Activated T-cell treated with anti-CD3 and anti-CD28 coated beads, Interleukin-2, amount 50 U/mL, for 72 hours (primary cell): ENCODE data around the gene DCPS. TPM values are rescaled to one million over a fixed set of nuclear protein-coding genes. Genes with fewer than 3 reads are reported as not detected.

Experiments used
- ATAC-seq, 2 donors: fragments of 150-1000 bp; cut with Tn5 transposase; replicated peaks in 1 of 2; 2 replicates each; pipeline ENCODE4 v1.10.0; 2021; ENCODE audit warnings: moderate library complexity in 2 of 2, mild to moderate bottlenecking in 1 of 2
- DNase-seq, 2 donors: peaks; one replicate each; pipeline ENCODE4 v3.0.0; 2021 to 2022; ENCODE audit warnings: mixed read lengths in 1 of 2
- H3K27ac Mint-ChIP-seq: one replicate; pipeline ENCODE4 v1.8.0; 2022; ENCODE audit warnings: mild to moderate bottlenecking, moderate library complexity, mixed read lengths
- H3K27me3 Mint-ChIP-seq: one replicate; pipeline ENCODE4 v1.8.0; 2022; ENCODE audit warnings: low read depth, mixed read lengths
- H3K36me3 Mint-ChIP-seq, 2 donors: one replicate each; pipeline ENCODE4 v1.8.0; 2022; ENCODE audit warnings: mixed read lengths in 2 of 2, mild to moderate bottlenecking in 1 of 2; ENCODE audit not compliant: insufficient read depth in 2 of 2
- H3K4me1 Mint-ChIP-seq: one replicate; pipeline ENCODE4 v1.8.0; 2022; ENCODE audit warnings: low read depth, mixed read lengths
- H3K4me3 Mint-ChIP-seq, 2 donors: one replicate each; pipeline ENCODE4 v1.8.0; 2022; ENCODE audit warnings: mild to moderate bottlenecking in 2 of 2, mixed read lengths in 2 of 2, moderate library complexity in 2 of 2
- H3K9me3 Mint-ChIP-seq, 2 donors: one replicate each; pipeline ENCODE4 v1.8.0; 2022; ENCODE audit warnings: mixed read lengths in 2 of 2
- total RNA-seq, 2 donors: library from RNA; stranded (reverse); gene quantifications; one replicate each; pipeline ENCODE4 v1.2.3, GENCODE V29; 2022

Gene DCPS
- total RNA-seq, 2 donors from 2014 or later, result 33.9 to 37.7 TPM

DNA sequence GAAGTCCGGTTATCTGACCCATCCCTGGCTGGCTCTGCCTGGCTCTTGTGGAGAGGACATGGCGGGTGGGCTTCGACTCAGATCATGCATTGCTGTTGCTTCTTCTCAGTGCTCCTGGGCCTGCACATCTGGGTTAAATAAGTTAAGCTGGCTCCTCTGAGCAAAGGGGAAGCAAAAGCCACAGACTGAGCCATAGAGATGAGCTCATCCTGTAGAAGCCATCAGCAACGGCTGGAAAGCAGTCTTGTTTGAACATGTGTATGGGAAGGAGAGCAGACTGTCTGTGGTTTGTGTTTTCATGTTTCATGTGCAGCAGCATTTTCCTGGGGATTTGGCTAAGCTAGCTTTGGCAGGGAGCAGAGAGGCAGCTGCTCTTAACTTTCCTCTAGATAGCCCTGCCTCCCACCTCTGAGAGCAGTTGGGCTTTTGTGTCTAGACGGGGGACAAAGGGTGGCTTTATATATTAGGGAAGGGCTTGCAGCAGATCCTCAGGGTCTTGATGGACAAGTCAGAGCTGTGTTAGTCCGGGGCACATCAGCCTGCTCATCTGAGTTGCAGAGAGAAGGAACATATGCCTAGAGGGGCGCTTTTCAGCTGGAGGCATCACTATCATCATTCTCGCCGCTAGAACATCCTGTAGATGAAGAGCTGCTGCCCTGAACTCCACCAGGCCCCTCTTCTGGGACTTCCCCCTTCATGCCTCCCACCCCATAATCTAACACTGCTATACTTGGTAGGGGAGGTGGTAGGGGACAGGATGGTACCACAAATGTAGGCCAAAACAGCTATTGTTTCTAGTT, 14.9 kb downstream of the DCPS start:
- peak overlapping the region; percentile 71 to 76 for H3K4me3 Mint-ChIP-seq
- ATAC-seq (peak; percentile 85 to 86), DNase-seq (peak; percentile 36 to 43)
- H3K36me3 Mint-ChIP-seq, result peaks cover 8 to 18% of the 10 kb centered on the region in 2 donors
- H3K4me1 Mint-ChIP-seq, result peaks cover 29% of the 10 kb centered on the region
- H3K9me3 Mint-ChIP-seq, result no peaks in the 10 kb centered on the region
- peak overlapping the region; percentile 69 for H3K27ac Mint-ChIP-seq
- H3K27me3 Mint-ChIP-seq, result no peaks in the 10 kb centered on the region

DNA sequence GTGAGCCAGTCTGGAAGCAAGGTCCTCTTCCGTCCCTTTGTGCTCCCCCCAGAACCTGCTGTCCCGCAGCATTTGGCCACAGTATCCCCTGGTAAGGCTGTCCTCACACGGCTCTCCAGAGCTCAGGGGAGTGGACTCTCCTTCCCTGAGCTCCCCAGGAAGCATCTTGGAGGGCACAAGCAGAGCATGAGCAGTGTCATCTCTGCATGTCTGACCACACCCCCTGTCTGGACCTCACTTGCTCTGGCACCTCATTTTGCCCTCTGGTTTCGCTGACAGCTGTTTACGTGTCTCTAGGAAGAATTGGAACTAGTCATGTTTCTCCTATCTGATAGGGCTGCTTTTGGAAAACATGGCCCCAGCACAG, 15.5 kb downstream of the DCPS start:
- Mint-ChIP-seq H3K4me1 (peaks cover 29% of the 10 kb centered on the region), H3K4me3 (peak overlapping the region in 1 of 2 donors; percentile 8), H3K27ac (no peak overlapping the region), H3K36me3 (peaks cover 6 to 13% of the 10 kb centered on the region in 2 donors), H3K9me3 (no peaks in the 10 kb centered on the region), H3K27me3 (no peaks in the 10 kb centered on the region)
- ATAC-seq, result no peak
- no peak for DNase-seq

DNA sequence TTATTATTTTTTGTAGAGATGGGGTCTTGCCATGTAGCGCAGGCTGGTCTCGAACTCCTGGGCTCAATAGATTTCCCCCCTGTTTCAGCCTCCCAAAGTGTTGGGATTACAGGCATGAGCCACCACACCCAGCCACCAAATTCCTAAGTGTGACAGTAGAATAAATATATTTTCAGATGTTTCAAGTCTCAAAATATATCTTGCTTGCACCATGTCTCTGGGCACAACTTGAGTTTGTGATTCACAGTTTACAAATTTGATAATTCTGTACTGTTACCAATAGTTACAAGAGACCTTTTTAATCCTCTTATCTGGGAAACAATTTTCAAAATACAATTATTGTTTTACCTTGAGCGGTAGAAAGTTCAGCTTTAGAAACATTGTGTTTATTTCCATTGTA, 19.1 kb downstream of the DCPS start:
- ATAC-seq (no peak), DNase-seq (no peak)
- Mint-ChIP-seq H3K27me3 (no peaks in the 10 kb centered on the region), H3K27ac (no peak overlapping the region), H3K9me3 (no peaks in the 10 kb centered on the region), H3K36me3 (no peaks in the 10 kb centered on the region), H3K4me3 (no peak overlapping the region), H3K4me1 (peaks cover 22% of the 10 kb centered on the region)

DNA sequence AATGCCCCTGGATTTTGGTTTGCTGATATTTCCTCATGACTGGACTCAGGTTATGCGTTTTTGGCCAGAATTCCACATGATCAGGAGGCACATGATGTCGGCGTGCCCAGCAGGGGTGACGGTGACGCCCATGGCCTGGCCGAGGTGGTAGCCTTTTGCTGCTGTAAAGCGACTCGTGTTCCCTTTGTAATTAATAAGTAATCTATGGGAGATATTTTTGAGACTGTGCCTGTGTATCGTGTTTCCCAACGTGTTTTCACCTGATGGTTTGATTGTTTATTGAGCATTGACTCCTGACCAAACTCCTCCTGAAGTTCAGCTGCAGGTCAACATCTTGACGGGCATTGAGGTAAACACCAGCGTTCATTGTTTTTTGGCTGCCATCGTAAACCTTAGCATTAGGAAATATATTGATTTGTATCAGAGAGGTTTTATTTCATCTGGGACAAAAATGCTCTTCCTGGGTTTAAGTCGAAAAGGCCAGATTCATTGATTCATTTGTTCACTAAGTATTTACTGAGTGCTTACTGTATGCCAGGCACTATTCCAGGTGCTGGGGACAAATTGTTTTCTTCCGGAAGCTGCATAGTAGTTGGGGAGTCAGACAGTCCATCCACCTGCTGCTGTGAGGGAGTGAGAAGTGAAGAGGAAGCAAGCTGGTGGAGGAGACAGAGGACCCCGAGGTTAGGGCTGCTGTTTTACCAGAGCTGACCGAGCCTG, 23.6 kb downstream of the DCPS start:
- H3K27ac Mint-ChIP-seq, result peak overlapping the region; percentile 75
- H3K4me3 Mint-ChIP-seq, result no peak overlapping the region
- H3K4me1 Mint-ChIP-seq, result peaks cover 23% of the 10 kb centered on the region
- no peaks in the 10 kb centered on the region for H3K9me3 Mint-ChIP-seq
- H3K36me3 Mint-ChIP-seq, result no peaks in the 10 kb centered on the region
- DNase-seq (no peak), ATAC-seq (no peak)
- H3K27me3 Mint-ChIP-seq, result no peaks in the 10 kb centered on the region

DNA sequence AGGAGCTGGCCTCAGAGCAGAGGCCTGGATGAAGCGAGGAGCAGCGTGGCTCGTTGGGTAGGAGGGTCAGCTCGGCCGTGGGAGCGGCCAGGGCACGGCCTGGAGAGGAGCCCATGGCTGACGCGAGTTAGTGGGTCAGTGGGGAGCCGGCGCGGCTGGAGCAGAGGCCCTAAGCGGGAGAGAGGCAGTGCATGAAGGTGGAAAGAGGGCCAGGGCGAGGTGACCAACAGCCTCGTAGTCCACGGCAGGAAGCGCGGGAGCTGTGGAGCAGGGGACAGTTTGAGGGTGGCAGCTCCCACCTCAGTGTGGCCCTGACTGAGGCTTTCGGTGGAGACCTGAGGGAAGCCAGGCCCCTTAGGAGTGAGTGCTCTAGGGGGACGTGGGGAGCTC, 24.1 kb downstream of the DCPS start:
- Mint-ChIP-seq H3K36me3 (no peaks in the 10 kb centered on the region), H3K4me1 (peaks cover 29% of the 10 kb centered on the region), H3K4me3 (peak overlapping the region in 1 of 2 donors; percentile 10), H3K27me3 (no peaks in the 10 kb centered on the region), H3K9me3 (no peaks in the 10 kb centered on the region), H3K27ac (no peak overlapping the region)
- ATAC-seq (no peak), DNase-seq (no peak)

DNA sequence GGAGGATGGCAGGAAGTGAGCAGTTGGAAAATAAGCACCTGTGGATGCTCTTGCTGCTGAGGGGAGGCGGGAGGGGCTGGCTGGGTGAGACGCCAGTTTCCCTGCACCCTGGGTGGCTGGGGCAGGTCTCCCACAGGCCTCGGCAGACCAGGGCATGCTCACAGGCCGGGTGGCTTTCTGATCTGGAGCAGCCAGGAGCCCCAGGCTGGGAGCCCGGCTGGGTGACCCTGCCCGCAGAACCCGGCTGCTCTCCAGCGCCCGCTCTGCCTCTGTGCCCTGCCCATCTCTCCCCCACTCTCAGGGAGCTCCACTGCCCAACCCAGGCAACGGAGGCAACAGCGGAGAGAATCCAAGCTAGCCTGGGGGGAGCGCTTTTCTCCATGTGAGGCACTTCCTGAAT, 24.6 kb downstream of the DCPS start:
- H3K27ac Mint-ChIP-seq, result no peak overlapping the region
- H3K9me3 Mint-ChIP-seq, result no peaks in the 10 kb centered on the region
- no peak overlapping the region for H3K4me3 Mint-ChIP-seq
- no peaks in the 10 kb centered on the region for H3K27me3 Mint-ChIP-seq
- peaks cover 33% of the 10 kb centered on the region for H3K4me1 Mint-ChIP-seq
- no peaks in the 10 kb centered on the region for H3K36me3 Mint-ChIP-seq
- no peak for ATAC-seq
- no peak for DNase-seq

DNA sequence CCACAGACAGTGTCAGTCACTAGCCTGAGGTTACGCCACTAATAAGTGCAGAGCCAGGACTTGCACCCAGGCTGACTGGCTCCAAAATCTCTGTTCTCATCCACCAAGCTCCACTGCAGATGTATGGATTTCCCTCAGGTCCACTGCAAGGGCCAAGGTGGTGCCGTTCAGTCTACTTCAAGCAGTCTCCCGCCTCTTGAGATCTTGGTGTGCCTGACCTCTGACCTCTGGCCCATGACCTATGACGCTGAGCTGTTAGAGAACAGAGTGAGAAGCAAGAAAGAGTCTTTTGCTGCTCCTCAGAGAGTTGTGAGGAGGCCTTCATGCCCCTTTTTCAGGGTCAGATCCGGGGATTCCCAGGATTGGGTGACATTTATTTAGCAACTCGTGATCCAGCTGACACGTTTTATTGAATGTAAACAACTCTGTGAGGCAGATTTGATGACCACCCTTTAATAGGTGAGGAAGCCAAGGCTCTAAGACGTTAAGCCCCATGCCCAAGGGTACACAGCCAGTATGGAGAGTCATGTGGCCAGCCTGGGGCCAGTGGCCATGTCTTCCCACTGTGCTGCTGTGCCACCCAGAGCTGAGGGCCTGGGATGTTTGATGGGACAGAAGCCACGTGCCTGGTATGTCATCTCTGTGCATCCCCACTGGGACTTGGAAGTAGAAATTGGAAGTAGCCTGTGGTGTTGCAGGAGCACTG, 25.2 kb downstream of the DCPS start:
- Mint-ChIP-seq H3K4me1 (peaks cover 34% of the 10 kb centered on the region), H3K9me3 (no peaks in the 10 kb centered on the region), H3K27me3 (no peaks in the 10 kb centered on the region), H3K4me3 (no peak overlapping the region), H3K36me3 (peaks cover 0 to 3% of the 10 kb centered on the region in 2 donors), H3K27ac (peak overlapping the region; percentile 64)
- ATAC-seq (no peak), DNase-seq (no peak)

DNA sequence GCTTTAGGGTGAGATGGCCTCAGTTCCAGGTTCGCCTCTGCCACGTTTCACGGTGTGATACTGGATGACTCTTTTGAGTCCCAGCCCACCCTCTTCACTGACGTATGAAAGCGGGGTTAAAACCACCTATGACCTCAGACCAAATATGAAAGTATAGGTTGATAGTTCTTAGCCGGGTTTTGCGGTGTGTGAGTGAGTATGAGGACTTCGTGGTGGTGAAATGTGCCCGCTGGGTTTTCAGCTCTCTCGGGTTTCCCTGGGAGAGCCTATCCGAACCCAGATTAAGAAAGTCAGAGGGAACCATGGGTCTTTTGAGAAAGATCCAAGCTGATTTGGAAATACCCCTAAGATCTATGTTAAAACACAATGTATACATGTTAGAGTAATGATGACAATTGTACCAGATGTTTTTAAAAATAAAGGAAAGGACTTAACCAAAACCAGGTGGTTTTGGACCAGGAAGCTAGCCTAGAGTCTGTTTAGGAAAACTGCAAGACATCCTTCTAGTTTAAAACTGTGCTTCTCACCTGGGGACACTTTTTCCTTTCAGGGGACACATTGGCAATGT, 25.9 kb downstream of the DCPS start:
- Mint-ChIP-seq H3K27me3 (no peaks in the 10 kb centered on the region), H3K36me3 (peaks cover under 1 to 3% of the 10 kb centered on the region in 2 donors), H3K4me3 (peak overlapping the region in 1 of 2 donors; percentile 69), H3K4me1 (peaks cover 34% of the 10 kb centered on the region), H3K9me3 (no peaks in the 10 kb centered on the region), H3K27ac (peak overlapping the region; percentile 64)
- DNase-seq (peak; percentile 35 to 53), ATAC-seq (peak; percentile 68 to 73)

DNA sequence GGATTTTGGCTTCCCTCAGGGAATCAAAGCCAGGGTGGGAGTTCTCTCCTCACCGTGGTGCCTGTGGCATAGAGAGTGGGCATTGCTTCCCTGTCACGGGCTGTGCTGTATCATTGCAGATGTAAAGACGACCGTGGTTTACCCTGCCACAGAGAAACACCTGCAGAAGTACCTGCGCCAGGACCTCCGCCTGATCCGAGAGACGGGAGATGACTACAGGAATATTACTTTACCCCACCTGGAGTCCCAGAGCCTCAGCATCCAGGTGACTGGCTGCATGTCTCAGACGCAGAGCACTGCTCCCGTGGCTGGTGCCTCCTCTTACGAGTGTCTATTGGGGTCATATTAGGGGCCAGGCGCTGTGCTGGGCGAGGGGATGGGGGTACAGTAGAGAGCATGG, 27.4 kb downstream of the DCPS start:
- H3K27me3 Mint-ChIP-seq, result no peaks in the 10 kb centered on the region
- H3K4me1 Mint-ChIP-seq, result peaks cover 42% of the 10 kb centered on the region
- H3K36me3 Mint-ChIP-seq, result peaks cover 4 to 6% of the 10 kb centered on the region in 2 donors
- no peak overlapping the region for H3K4me3 Mint-ChIP-seq
- H3K9me3 Mint-ChIP-seq, result no peaks in the 10 kb centered on the region
- no peak for DNase-seq
- no peak for ATAC-seq
- H3K27ac Mint-ChIP-seq, result no peak overlapping the region

DNA sequence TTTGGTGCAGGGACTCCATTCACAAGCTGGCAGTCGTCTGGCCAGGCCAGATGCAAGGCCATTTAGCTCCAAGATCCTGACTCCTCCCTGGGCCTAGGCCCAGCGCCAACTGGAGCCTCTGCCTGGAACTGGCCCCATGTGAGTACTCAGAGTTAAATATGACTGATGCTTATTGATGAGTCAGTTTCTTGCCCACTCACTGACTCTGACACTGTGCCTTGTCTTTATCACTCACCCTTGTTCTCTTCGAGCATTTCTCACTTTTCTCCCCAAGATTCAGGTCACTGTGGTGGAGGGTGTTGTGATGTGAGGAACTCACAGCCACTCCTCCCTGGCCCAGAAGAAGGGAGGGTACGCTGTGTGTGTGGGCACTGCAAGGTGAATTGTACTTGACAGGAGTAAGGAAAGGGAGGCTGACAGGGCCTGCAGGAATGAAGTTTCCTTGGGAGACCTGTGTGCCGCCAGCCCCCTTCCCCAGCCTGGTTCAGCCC, 28.4 kb downstream of the DCPS start:
- no peaks in the 10 kb centered on the region for H3K27me3 Mint-ChIP-seq
- H3K36me3 Mint-ChIP-seq, result peaks cover 4 to 6% of the 10 kb centered on the region in 2 donors
- H3K9me3 Mint-ChIP-seq, result no peaks in the 10 kb centered on the region
- H3K27ac Mint-ChIP-seq, result no peak overlapping the region
- peaks cover 44% of the 10 kb centered on the region for H3K4me1 Mint-ChIP-seq
- H3K4me3 Mint-ChIP-seq, result no peak overlapping the region
- DNase-seq (peak; percentile 23 to 45), ATAC-seq (peak; percentile 86 to 92)

DNA sequence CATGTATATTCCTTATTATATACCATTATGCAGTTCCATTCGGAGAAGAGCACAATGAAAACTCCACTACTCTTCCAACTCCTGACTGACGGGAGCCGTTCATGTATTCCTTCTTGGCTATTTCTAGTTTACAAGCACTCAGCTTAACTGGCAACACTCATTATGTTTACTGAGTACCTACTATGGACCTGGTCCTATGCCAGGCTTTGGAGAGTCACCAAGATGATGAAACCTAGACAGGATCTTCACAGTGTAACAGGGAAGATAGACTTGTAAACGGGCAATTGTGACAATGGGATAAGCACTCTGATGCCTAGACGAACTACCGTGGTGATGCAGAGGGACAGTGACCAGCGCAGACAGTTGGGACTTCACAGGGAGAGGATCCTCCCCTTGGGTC, 29.3 kb downstream of the DCPS start:
- Mint-ChIP-seq H3K27ac (no peak overlapping the region), H3K4me1 (peaks cover 38% of the 10 kb centered on the region), H3K36me3 (peaks cover 4 to 6% of the 10 kb centered on the region in 2 donors), H3K27me3 (no peaks in the 10 kb centered on the region), H3K4me3 (no peak overlapping the region), H3K9me3 (no peaks in the 10 kb centered on the region)
- no peak for ATAC-seq
- no peak for DNase-seq

DNA sequence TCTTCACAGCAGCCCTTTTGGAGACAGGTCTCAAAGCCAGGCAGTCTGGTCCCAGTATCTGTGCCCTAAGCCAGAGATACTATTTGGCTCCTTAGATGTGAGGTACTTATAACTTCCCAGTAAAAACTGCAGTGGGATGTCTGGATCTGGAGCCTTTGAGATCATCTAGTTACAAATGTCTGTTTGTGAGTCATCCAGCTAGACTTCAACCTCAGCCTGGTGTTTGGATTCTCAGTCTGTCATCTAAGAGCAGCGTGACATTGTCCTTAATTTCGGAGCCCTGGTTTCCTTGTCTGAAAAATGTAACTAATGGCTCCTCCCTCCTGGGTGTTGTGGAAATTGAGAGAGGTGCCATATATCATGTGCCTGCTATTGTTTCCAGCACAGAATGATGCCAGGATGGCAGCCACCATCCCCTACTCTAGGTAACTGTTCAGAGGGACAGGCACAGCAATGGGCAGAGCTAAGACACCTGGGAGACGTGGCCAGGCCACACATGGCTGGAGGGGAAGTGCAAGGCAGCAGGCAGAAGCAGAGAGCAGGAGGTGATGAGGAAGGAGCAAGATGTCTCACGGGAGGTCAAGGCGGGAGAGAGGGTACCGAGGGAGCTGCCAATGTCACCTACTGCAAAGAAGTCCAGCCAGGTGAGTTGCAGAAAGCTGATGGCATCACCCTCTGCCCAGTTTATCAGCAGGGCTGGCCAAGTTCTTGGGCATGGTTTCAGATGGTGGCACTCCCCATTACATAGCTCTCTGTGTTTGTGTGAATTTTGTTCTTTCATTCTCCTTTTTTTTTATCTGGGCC, 31.0 kb downstream of the DCPS start:
- Mint-ChIP-seq H3K4me1 (peaks cover 26% of the 10 kb centered on the region), H3K27me3 (no peaks in the 10 kb centered on the region), H3K27ac (no peak overlapping the region), H3K4me3 (no peak overlapping the region), H3K9me3 (no peaks in the 10 kb centered on the region), H3K36me3 (peaks cover 4 to 6% of the 10 kb centered on the region in 2 donors)
- ATAC-seq (no peak), DNase-seq (no peak)
